Measurements from ENCODE around the gene ABCB9.

GRCh38 chr12:122929148-122929538 is 37.1 kb downstream of the ABCB9 start:
- no peak for TF ChIP-seq CTCF (IDR thresholded peaks at IDR 0.05)
- TF ChIP-seq POLR2A (IDR thresholded peaks at IDR 0.05): no peak
- no peak for TF ChIP-seq EP300 (IDR thresholded peaks at IDR 0.05)
